ENCODE results near the gene NUDCD3. TPM values are rescaled to one million over a fixed set of nuclear protein-coding genes. Genes with fewer than 3 reads are reported as not detected.

NUDCD3 gene
- total RNA-seq, 1 donor = 47.1 TPM

DNA sequence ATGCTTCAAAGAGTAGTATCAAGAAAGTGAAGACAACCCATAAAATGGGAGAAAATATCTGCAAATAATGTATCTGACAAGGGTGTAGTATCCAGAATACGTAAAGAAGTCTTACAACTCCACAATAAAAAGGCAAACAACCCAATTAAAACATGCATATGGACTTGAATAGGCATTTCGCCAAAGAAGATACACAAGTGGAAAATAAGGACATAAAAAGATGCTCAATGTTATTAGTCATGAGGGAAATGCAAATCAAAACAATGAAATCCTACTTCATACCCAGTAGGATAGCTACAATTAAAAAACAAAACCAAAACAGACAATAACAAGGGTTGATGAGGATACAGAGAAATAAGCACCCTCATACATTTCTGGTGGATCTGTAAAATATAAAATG, 79.2 kb downstream of the NUDCD3 start:
- TF ChIP-seq, protein P1, sequence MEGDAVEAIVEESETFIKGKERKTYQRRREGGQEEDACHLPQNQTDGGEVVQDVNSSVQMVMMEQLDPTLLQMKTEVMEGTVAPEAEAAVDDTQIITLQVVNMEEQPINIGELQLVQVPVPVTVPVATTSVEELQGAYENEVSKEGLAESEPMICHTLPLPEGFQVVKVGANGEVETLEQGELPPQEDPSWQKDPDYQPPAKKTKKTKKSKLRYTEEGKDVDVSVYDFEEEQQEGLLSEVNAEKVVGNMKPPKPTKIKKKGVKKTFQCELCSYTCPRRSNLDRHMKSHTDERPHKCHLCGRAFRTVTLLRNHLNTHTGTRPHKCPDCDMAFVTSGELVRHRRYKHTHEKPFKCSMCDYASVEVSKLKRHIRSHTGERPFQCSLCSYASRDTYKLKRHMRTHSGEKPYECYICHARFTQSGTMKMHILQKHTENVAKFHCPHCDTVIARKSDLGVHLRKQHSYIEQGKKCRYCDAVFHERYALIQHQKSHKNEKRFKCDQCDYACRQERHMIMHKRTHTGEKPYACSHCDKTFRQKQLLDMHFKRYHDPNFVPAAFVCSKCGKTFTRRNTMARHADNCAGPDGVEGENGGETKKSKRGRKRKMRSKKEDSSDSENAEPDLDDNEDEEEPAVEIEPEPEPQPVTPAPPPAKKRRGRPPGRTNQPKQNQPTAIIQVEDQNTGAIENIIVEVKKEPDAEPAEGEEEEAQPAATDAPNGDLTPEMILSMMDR (IDR thresholded peaks at IDR 0.05; ENCODE audit: insufficient read depth, low read length) = no peak
- H3K4me3 ChIP-seq (ENCODE audit: low read depth, low read length) = no peak overlapping the region
- no peak for DNase-seq (ENCODE audit: low read depth)

DNA sequence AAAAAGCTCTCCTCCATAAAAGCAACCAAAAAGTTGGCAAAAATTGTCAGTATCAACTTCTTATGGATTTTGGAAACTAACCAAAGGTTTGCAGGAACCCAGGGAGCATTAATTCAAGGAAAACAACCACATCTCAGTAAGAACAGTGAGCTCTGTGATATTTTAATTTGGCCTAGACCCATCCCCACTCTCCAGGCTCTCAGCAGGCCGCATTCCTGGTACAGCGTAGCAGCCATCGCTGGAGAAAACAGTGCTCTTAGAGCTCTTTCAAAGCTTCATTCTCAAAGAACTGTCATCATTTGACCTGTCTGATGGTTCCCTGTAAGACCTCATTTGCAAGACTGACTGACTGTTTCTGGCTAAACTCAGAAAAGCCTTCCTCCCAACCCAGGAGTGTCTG, 81.9 kb downstream of the NUDCD3 start:
- no peak overlapping the region for H3K4me3 ChIP-seq (ENCODE audit: low read depth, low read length)
- no peak for DNase-seq (ENCODE audit: low read depth)
- TF ChIP-seq, protein P1 (IDR thresholded peaks at IDR 0.05; ENCODE audit: insufficient read depth, low read length) = no peak

DNA sequence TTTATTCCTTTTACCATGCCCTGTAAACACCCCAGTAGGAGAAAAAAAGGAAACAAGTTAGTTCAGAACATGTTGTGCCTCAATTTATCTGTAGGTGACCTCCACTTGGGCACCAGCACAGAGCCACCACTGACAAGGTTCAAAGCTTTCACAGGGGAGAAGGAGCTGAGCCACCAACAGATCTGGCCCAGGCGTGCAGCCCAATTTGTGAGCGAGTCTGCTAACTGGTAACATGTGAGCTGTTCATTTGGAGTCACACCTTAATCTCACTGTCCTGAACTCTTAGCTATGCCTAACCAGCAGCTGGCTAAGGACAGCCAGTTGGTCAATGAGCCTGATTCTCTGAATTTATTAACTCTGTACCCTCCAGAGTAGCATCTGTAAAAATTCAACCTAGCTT, 86.7 kb downstream of the NUDCD3 start:
- no peak overlapping the region for H3K4me3 ChIP-seq (ENCODE audit: low read depth, low read length)
- no peak for DNase-seq (ENCODE audit: low read depth)
- TF ChIP-seq, protein P1 (IDR thresholded peaks at IDR 0.05; ENCODE audit: insufficient read depth, low read length) = no peak

DNA sequence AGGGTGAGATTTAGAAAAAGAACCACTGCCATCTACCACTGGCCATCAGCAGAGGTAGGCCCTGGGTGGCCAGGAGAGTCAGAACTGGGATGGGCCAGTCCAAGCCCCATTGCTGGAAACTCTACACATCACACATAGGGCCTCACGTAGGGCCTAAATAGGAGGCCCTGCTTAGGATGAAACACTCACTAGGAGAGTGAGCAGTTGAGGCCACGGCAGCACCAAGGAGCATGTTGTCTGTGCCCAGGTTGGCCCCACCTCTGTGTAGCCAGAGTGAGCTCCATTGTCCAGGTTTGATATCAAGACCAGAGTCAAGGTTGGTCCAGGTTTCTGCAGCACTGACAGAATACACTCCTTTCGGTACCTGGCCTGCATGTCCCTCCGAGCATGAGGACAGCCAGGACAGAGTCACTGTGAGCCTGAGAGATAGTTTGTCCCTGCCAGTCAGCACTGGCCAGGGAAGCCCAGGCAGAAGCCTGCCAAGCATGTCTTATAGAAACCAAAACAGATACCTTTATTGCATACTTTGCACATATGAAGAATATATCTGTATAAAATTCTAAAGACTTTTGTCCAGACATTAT, 87.2 kb downstream of the NUDCD3 start:
- no peak overlapping the region for H3K4me3 ChIP-seq (ENCODE audit: low read depth, low read length)
- DNase-seq (ENCODE audit: low read depth) = no peak
- TF ChIP-seq, protein P1 (IDR thresholded peaks at IDR 0.05; ENCODE audit: insufficient read depth, low read length) = no peak

DNA sequence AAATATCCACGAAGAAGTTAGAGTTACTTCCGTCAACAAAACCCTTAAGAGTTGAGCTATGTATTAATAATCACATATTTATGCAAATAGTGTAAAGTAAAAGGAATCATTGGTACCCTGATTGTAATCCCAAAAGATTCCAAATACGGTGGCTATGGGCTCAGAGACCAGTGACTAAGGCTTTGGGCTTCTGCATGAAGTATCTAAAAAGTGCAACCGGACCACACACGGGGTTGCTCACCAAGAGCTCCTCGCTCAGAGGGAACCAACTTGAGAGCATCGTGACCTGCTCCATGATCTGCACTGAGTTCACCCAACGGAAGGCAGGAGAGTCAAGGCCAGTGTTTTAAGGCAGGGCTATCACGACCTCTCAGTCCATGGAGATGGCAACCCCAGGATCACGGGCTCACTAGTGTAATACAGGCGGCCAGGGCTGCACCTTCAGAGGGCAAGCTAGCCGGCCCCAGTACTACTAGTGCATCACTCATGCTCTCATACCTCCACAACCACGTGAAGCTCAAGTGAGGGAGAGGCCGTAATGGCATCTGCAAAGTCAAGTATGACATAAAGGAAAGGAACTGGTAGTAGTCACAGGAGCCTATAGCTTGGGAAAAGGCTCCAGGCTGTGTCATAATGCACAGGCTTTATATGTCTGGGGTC, 87.9 kb downstream of the NUDCD3 start:
- TF ChIP-seq, protein P1 (IDR thresholded peaks at IDR 0.05; ENCODE audit: insufficient read depth, low read length) = no peak
- H3K4me3 ChIP-seq (ENCODE audit: low read depth, low read length) = no peak overlapping the region
- no peak for DNase-seq (ENCODE audit: low read depth)

DNA sequence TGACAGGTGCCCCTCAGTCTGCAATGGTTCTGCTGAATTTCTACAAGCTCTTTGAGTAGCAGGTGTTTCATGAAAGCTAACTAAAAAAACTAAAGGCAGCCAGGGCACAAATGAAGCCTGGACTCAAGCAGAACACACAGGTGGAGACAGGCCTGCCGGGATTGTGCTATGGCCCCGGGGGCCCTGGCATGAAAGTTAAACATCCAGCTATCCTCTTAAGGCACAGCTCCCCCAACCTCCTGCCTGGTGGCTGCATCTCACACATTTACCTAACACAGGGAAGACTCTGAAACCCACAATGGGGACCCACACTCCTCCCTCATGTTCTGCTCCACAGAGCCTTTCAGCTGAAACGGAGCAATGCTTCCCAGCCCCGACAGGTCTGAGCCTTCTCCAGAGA, 88.8 kb downstream of the NUDCD3 start:
- TF ChIP-seq, protein P1 (IDR thresholded peaks at IDR 0.05; ENCODE audit: insufficient read depth, low read length) = no peak
- no peak for DNase-seq (ENCODE audit: low read depth)

More for the DNA sequence above, 88.8 kb downstream of the NUDCD3 start:
- H3K4me3 ChIP-seq (ENCODE audit: low read depth, low read length) = no peak overlapping the region
